SHP77 (cell line): Measurements from ENCODE around the gene GPRC5C.

Experiments used
- DNase-seq, 2 experiments: peaks; one replicate each; lab custom pipeline; 2025; lab: John Stamatoyannopoulos, UW

The GPRC5C gene

DNA sequence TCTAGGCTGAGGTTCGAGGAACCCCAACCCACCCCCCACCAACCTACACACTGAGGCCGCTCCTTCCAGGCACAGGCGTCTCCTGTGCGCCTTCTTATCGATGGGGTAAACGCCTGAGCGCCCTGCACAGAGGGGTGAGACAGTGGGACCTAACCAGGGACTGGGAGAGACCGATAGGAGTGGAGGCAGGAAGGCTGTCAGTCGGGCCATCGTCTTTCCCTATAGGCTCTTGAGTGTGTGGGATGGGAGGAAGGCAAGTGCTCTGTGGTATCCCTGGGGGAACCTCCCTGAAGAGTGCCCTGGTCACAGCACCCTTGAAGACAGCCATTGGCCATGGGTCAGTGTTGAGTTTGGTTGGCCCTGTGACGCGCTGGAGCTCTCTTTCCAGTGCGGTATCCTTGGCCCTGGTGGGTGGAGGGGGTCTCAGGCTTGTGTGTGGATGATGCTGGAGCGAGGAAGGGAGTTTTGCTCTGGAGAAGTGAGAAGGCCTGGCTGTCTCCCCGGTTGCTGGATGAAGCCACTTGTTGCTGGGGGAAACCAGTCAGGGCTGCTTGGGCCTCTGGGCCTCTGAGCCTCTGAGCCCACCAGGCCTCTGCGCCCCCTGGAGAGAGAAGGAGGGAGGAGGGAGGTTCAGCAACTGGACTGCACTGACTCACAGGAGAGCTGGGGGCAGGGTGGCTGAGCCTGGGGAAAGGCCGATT lies 1.7 kb downstream of the GPRC5C start:
- no peak for DNase-seq

DNA sequence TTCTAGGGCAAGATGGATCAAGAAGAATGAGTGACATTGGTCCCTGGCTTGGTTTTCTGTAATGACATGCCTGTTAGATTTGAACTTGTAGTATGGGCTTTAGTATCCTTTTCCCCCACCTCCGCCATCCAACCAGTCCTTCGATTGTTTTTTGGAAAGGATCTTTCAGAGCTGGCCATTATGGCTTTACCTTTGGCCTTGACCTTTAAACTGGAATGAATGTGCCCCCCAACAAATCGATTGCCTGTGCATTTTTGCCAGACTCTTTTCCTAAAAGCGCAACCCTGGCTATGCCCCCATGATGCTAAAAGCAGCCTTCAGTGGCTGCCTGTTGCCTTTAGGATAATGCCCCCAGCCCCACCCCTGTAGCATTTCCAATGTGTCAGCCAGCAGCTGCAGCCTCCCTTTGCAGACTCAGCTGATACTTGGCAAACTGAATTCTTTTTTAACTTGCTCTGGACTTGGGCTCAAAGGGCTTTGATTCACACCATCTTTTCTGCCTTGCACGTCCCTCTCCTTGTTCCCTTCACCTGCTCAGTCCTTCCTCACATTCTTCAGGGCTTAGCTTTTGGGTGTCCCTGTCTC lies 4.0 kb downstream of the GPRC5C start:
- DNase-seq: no peak

DNA sequence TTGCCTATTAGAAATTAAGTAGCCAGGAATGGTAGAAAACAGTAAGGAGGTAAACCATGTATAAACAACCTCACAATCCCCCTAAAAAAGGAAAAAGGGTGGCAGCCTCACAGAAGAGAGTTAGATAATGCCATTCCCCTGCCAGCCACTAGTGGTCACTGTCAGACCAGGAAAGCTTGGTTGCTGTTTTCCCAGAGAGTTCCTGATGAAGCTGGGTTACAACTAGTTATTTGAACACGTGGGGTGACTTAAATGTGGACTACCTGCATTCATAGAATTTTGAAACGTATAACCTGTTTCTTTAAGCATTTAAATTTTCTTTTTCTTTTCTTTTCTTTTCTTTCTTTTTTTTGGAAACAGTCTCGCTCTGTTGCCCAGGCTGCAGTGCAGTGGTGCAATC lies 5.8 kb downstream of the GPRC5C start:
- peak in 1 of 2 experiments; percentile 44 for DNase-seq

DNA sequence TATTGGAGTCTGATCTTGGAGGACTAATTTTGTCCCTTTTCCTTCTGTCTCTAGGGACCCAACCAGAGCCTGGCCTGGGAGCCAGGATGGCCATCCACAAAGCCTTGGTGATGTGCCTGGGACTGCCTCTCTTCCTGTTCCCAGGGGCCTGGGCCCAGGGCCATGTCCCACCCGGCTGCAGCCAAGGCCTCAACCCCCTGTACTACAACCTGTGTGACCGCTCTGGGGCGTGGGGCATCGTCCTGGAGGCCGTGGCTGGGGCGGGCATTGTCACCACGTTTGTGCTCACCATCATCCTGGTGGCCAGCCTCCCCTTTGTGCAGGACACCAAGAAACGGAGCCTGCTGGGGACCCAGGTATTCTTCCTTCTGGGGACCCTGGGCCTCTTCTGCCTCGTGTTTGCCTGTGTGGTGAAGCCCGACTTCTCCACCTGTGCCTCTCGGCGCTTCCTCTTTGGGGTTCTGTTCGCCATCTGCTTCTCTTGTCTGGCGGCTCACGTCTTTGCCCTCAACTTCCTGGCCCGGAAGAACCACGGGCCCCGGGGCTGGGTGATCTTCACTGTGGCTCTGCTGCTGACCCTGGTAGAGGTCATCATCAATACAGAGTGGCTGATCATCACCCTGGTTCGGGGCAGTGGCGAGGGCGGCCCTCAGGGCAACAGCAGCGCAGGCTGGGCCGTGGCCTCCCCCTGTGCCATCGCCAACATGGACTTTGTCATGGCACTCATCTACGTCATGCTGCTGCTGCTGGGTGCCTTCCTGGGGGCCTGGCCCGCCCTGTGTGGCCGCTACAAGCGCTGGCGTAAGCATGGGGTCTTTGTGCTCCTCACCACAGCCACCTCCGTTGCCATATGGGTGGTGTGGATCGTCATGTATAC lies 8.0 kb downstream of the GPRC5C start:
- no peak for DNase-seq

DNA sequence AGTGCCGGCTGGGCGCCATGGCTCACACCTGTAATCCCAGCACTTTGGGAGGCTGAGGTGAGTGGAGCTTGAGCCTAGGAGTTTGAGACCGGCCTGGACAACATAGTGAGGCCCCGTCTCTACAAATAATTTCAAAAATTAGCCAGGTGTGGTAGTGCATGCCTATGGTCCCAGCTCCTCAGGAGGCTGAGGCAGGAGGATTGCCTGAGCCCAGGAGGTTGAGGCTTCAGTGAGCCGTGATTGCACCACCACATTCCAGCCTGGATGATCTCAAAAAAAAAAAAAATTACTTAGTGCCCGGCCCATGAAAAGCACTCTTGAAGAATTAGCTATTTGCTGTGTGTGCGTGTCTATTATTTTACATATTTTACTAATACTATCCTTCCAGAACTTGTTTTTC lies 9.6 kb downstream of the GPRC5C start:
- no peak for DNase-seq

DNA sequence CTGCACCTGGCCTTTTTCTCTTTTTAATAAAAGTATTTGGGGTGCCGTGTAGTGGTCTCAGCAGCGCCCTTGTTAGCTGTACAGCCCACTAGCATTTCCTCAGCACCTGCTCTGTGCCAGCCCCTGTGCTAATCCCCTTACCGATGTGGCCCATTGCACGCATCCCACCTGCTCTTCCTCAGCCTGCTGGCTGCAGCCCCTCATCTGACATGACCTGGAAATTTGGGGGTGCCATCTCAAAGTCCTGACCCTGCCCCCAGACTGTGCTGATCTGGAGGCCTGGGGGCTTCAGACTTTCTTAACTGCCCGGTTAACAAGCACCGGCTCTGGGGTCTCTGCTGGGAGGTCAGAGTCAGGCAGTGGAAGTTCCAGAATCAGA lies 10.4 kb downstream of the GPRC5C start:
- no peak for DNase-seq

DNA sequence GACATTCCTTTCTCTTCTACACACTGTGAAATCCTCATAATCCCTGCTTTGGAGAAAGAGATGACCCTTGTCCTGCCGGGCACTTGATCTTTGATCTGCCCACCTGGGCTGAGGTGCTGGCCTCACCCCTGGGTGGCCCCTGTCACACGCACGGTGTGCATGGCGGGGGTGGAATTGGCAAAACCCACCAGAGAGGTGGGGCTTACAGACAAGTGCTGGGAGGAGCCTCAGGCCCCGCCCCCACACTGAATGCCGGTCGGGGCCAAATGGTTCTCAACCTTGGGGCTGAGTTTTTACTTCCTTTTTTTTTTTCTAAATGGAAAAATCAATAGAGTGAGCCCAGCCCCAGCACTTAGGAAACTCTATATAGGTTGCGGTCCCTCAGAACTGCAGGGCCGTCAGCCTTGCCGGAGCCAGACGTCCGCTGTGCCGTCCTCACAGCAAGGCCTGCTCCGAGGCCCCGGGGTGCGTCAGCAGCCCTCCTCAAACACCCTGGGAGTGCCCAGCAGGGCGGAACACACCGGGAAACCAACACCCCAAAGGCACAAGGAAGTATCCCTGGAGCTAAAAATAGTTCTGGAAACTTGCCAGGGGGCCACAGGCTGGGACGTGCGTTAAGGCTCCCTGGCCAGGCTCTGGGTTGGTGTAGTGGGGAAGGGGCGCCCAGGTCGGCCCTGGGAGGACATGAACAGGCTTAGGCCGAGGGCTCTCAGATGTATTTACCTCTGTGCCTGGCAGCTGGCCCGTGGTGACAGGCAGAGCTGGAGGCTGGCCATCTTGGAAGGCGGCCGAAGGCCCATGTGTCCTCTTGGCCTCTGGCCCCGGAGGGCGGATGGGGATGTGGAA lies 11.0 kb downstream of the GPRC5C start:
- peak; percentile 74 to 91 for DNase-seq

DNA sequence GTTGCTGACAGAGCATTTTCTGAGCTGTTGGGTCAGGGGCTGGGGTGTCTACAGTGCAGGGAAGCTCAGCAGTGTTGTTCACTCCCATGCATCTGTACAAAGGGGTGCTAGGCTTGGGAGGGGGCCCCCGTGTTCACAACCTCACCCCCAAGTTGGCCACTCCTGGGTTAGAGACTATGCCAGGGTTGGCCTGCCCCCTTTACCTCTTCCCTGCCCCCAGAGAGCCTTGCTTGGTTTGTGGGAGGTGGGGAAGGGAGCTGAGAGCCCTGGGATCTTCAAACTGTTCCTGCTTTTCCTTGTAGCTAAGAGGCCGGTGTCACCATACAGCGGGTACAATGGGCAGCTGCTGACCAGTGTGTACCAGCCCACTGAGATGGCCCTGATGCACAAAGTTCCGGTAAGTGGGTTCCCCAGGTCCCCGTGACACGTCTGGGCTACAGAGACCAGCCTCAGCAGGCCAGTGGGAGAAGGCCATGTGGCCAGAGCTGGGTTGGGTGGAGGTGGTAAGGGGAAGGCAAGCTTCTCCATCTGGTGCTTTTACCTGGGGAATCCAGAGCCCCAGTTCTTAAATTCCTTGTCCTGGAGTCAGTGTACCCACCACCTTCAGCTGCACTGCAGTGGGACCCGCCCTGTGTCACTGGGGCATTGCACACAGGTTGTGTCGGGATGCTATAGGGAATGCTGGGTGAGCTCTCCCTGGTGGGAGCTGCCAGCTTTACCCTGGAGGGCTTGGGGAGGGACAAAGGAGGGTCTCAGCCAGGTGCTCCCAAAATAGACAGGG lies 11.8 kb downstream of the GPRC5C start:
- no peak for DNase-seq

DNA sequence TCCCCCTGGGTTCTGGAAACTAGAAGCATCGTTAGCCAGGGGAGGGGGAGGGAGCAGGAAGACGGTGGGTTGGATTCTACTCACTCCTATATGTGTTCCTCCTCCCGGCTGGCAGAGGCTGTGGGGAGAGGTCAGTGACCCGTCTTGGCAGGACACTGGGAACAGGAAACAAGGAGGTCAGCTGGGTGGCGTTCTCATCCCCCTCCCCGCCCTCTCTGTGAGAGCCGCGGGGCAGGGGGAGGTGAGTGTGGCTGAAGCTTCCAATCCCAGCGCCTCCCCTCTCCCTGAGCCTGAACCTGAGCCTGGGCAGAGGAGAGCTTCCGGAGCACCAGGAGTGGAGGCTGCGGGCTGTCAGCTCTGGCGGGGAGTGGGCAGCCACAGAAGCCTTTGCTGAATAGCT lies 12.5 kb downstream of the GPRC5C start:
- DNase-seq: no peak

DNA sequence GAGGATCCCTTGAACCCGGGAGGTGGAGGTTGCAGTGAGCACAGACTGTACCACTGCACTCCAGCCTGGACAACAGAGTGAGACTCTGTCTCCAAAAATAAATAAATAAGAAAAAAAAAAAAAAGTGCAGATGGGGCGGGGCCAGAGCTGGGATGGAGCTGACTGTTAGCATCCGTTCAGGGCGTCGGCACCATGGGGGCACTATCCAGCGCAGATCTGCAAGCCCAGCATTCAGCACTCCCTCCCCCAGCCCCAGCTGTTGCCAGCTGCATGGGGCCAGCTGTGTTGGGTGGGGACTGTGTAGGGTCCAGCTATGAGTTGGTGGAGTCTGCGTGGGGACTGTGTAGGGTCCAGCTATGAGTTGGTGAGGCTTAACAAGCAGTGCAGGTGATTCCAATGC lies 13.3 kb downstream of the GPRC5C start:
- no peak for DNase-seq

DNA sequence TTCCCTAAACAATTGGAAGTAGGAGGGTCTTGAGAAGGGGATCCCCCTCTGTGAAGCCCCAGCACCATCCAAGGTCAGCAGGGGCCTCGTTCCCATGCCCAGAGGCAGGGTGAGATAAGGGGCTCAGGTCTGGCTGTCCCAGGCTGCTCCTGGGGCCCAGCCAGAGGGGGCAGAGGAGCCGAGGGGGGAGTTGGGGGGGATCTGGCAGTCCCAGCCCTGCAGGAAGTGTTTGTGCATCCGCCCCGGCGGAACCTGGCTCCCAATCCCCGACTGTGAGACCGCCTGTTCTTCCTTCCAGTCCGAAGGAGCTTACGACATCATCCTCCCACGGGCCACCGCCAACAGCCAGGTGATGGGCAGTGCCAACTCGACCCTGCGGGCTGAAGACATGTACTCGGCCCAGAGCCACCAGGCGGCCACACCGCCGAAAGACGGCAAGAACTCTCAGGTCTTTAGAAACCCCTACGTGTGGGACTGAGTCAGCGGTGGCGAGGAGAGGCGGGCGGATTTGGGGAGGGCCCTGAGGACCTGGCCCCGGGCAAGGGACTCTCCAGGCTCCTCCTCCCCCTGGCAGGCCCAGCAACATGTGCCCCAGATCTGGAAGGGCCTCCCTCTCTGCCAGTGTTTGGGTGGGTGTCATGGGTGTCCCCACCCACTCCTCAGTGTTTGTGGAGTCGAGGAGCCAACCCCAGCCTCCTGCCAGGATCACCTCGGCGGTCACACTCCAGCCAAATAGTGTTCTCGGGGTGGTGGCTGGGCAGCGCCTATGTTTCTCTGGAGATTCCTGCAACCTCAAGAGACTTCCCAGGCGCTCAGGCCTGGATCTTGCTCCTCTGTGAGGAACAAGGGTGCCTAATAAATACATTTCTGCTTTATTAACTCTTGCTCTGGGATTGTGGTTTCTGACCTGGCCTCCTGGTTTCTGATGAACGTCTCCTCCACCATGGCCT lies 14.9 kb downstream of the GPRC5C start:
- no peak for DNase-seq

DNA sequence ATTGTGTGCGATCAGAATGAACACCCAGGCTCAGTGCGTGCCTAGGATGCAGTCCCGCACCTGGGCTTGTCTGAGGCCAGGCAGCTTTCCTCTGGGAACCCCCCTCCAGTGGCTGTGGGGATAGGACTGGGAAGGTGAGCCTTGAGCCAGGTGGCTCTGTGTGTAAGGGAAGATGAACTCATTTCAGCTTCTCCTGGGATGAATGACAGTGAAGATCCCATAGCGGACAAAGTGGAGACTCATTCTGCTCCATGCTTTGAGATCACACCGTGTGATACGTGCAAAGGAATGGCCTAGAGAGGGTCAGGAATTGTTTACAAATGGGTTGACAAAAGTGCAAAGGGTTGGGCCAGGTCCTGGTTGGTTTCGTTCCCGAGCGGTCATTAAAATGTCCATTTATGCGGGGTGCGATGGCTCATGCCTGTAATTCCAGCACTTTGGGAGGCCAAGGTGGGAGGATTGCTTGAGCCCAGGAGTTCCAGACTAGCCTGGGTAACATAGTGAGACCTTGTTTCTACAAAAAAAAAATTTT lies 15.8 kb downstream of the GPRC5C start:
- no peak for DNase-seq

DNA sequence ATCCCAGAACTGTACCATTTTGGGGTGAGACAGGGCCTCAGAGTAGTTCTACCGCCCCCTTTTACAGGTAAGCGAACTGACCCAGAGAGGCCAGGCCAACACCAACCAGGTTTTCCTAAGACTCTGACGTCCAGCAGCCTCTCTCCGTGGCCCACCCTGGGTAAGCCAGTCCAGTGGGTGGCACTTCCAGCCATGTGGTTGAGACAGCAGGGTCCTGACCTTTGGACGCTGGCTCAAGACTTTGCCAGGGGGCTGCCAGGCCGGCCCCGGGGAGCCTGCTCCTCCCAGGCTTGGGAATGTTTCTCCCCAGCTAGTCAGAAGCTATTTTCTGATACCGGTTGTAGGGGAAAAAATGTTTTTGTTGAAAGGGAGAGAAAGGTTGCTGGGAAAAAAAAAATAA lies 16.9 kb downstream of the GPRC5C start:
- no peak for DNase-seq

DNA sequence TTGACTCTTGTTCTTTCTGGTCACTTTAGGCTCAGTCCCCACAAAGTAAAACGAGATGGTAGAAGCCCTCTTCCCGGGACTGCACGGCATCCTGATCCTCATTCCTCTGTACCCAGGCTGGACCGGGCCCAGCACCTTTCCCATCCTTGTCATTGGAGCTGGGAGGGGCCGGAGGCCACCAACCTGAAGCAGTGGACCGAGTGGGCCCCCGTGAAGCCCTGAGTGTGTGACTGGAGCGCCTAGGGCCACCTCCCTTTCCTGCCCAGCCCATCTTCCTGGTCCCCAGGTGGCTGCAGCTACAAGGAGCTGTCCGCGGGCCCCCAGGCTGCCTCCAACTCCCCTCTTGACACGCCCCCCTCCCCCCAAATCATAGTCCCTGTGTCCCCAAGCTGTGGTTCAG lies 17.4 kb downstream of the GPRC5C start:
- no peak for DNase-seq

DNA sequence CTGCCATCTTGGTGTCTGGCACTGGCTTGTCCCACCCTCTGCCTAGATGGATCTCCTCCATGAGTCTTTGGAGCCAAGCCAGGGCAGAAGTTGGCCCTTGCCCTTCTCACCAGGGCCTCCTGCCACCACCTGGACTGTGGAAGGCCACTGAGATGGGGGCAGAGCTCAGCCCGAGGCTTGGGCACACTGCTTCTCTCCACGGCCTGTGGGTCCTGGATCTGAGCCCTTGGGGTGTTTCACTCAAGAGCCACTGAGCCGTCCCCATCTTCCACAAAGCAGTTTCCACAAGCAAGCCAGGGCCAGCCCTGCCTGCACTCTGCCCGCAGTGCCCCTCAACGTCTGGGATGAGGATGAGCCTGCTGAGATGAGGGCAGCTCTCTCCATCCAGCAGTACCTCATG lies 17.9 kb downstream of the GPRC5C start:
- DNase-seq: no peak

DNA sequence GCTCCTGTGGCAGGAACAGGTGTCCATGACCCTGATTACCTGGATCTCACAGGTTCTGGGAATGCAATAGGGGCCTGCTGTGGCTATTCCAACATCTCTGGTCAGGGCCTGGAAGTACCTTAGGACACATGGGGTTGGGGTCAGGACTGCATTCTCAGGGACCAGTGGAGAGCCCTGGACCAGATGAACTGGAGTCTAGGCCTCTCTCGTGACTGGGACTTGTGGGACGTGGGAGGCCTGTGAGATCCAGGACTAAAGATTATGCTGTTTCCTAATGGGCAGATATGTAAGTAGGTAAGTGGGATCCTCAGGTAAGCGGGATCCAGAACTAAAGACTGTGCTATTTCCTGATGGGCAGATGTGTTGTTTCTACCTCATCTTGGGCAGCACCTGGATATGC lies 18.3 kb downstream of the GPRC5C start:
- DNase-seq: no peak

DNA sequence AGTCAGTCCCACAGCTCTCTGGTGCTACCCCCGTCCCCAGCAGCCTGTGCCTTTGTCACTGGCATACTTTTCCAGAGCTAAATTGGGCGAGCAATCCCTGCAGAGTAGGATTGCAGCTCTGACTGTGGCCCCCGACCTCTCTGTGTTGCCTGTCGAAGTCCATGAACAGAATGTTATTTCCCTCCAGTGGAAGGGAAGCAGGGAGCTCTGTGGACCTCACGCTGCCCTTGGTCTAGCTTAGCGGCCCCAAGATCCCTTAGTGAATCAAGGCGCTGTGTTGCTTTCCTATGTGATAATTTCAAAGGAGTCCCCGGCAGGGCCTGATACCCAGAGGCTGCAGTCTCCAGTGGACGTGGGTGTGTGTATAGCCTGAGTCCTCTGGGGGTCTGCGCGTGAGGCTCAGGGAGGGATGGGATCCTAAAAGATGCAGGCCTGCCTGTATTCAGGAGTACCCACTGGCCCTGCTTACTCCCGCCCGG lies 19.1 kb downstream of the GPRC5C start:
- no peak for DNase-seq

DNA sequence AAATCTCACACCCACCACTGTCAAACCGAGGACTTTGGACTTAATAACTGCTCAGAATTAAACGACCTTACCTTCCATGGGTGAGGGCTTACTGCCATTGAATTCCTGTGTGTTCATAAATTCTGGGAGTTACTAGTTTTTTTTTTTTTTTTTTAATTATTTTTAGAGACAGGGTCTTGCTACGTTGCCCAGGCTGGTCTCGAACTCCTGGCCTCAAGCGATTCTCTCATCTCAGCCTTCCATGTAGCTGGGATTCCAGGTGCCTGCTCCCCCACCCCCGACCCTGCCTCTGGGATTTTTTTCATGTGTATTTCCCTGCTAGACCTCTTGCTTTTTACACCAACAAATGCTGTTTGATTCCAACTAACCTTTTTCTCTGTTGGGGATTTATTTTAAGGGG lies 19.7 kb downstream of the GPRC5C start:
- DNase-seq: no peak

DNA sequence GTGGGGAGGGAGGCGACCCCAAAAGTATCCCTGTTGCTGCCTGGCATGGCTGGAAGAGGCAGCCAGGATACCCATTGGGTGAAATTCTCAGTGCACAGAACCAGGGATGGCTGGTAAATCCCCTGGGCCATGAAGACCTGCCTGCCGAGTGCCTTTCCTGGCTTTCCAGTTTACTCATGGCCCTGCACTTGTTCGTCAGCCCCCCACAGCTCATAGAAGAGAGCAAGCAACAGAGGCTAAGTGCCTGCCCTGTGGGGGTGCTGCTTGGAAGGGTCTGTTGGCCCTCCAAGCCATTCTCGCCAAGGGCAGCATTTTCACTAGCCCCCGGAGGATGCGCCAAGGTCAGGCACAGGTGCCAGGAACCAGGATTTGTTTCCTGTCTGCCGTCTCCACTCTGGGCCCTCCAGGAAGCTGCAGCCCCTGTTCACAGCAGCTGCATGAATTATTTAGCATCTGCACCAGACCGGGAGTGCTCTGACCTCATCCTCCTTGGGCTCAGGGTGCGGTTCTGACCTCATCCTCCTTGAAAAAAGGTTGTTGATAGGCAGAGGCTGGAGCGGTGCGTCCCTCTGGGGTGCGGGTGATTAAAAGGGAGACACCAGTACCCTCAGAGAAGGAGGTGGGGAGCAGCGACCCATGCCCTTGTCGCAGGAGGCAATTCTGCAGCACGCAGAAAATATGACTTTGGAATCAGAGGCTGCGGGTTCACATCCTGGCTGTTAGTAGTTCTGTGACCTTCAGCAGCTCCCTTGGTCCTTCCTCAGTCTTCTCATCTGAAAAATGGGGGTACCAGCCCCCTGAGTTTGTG lies 20.3 kb downstream of the GPRC5C start:
- DNase-seq: peak; percentile 81 to 85
